Smooth muscle cell (in vitro differentiated cells): ENCODE measurements around the gene FOXC1. TPM values are rescaled to one million over a fixed set of nuclear protein-coding genes. Genes with fewer than 3 reads are reported as not detected.

Experiments used
- DNase-seq: peaks from one replicate; lab custom pipeline; 2025; ENCODE audit not compliant: unreplicated experiment; lab: John Stamatoyannopoulos, UW
- H2AFZ ChIP-seq: fragments of 200-600 bp; sonication (generic); 2 replicates; pipeline ENCODE4 v1.6.0; 2016; ENCODE audit warnings: antibody characterized with exemption, low read depth, mild to moderate bottlenecking
- H3F3A ChIP-seq: fragments of 200-600 bp; sonication (generic); 2 replicates; pipeline ENCODE4 v1.6.0; 2017; ENCODE audit warnings: antibody characterized with exemption, low read depth
- H3K27ac ChIP-seq: fragments of 200-600 bp; sonication (generic); 2 replicates; pipeline ENCODE4 v1.5.1; 2016; ENCODE audit warnings: low read depth, mild to moderate bottlenecking
- H3K27me3 ChIP-seq: fragments of 200-600 bp; sonication (generic); 2 replicates; pipeline ENCODE4 v1.6.1; 2016; ENCODE audit warnings: low read depth, mild to moderate bottlenecking
- H3K36me3 ChIP-seq: fragments of 200-600 bp; sonication (generic); 2 replicates; pipeline ENCODE4 v1.5.1; 2016; ENCODE audit warnings: low read depth
- H3K4me1 ChIP-seq: fragments of 200-600 bp; sonication (generic); 2 replicates; pipeline ENCODE4 v1.5.1; 2016; ENCODE audit warnings: low read depth
- H3K4me2 ChIP-seq: fragments of 200-600 bp; sonication (generic); 2 replicates; pipeline ENCODE4 v1.6.0; 2016; ENCODE audit warnings: mild to moderate bottlenecking
- H3K4me3 ChIP-seq: fragments of 200-600 bp; sonication (generic); 2 replicates; pipeline ENCODE4 v1.5.1; 2016; ENCODE audit warnings: mild to moderate bottlenecking
- H3K79me2 ChIP-seq: fragments of 200-600 bp; sonication (generic); 2 replicates; pipeline ENCODE4 v1.6.0; 2016; ENCODE audit warnings: low read depth, mild to moderate bottlenecking
- H3K9ac ChIP-seq: fragments of 200-600 bp; sonication (generic); 2 replicates; pipeline ENCODE4 v1.6.0; 2016; ENCODE audit warnings: low read depth
- H3K9me3 ChIP-seq: fragments of 200-600 bp; sonication (generic); replicated peaks from 2 replicates; pipeline ENCODE4 v1.5.1; 2016; ENCODE audit warnings: low read depth
- H4K20me1 ChIP-seq: fragments of 200-600 bp; sonication (generic); 2 replicates; pipeline ENCODE4 v1.6.0; 2016; ENCODE audit warnings: low read depth
- WGBS: methylation state at CpG from one replicate; pipeline ENCODE4 v1.1.7; 2016; ENCODE audit warnings: low lambda C conversion rate; 5-methylcytosine and 5-hydroxymethylcytosine counted together
- polyA plus RNA-seq: library from polyadenylated mRNA; unstranded; fragments of >200 nt; fragmentation: Nextera tagmentation; extraction: Ambion mirVana; gene quantifications from 2 replicates; pipeline ENCODE4 v1.2.1, GENCODE V29; 2016
- total RNA-seq: library from RNA; depleted of rRNA; stranded (reverse); fragments of >200 nt; gene quantifications from 2 replicates; pipeline ENCODE4 v1.2.3, GENCODE V29; 2014
- TF ChIP-seq, protein P1 (sequence below): fragments of 200-600 bp; sonication (generic); IDR thresholded peaks from 2 replicates; pipeline ENCODE4 v1.5.1; 2017; ENCODE audit warnings: borderline replicate concordance, mild to moderate bottlenecking, antibody characterized with exemption; ENCODE audit not compliant: insufficient read depth, poor library complexity, severe bottlenecking

Gene FOXC1
- total and polyA plus RNA-seq, 2 experiments from 2014 or later: 0.10 to 1.4 TPM

DNA sequence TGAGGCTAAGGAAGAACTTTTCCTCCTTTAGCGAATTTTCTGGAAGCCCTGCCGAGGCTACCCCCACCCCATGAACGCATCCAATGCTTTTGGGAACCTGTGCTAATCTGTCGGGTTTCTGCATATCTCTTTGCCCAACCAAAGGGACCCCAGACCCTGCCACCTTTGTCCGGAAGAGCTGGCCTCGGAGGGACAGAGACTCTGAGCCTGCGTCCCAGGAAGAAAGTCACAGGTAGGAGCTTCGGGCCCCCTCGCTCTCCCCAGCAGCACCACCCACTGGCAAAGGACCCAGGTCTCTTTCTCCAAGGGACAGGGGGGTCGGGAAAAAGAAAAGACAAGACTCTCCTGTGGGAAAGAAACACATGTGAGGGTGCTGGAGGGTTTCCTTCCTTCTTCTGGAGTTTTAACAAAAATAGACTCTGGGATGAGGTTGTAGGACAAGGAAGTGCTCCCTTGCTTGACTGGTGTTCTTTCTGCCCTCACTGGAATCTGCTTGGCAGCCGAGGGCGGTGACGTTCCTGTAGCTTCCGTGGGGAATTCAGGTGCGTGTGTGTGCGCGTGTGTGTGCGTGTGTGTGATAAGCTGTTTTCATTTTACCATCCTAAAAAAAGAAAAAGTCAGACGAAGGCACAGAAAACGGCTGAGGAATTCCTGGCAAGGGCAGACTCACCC lies 16.3 kb upstream of the FOXC1 start:
- Histone ChIP-seq H3K4me1 (peaks cover 11% of the 10 kb centered on the region), H4K20me1 (no peaks in the 10 kb centered on the region), H3K4me2 (no peak overlapping the region), H3K4me3 (no peak overlapping the region), H3K27ac (no peak overlapping the region), H3K27me3 (peaks cover 32% of the 10 kb centered on the region), H3K36me3 (no peaks in the 10 kb centered on the region), H2AFZ (no peak overlapping the region), H3K9ac (no peak overlapping the region), H3K9me3 (no peaks in the 10 kb centered on the region), H3F3A (no peaks in the 10 kb centered on the region), H3K79me2 (no peaks in the 10 kb centered on the region)
- TF ChIP-seq, protein P1, sequence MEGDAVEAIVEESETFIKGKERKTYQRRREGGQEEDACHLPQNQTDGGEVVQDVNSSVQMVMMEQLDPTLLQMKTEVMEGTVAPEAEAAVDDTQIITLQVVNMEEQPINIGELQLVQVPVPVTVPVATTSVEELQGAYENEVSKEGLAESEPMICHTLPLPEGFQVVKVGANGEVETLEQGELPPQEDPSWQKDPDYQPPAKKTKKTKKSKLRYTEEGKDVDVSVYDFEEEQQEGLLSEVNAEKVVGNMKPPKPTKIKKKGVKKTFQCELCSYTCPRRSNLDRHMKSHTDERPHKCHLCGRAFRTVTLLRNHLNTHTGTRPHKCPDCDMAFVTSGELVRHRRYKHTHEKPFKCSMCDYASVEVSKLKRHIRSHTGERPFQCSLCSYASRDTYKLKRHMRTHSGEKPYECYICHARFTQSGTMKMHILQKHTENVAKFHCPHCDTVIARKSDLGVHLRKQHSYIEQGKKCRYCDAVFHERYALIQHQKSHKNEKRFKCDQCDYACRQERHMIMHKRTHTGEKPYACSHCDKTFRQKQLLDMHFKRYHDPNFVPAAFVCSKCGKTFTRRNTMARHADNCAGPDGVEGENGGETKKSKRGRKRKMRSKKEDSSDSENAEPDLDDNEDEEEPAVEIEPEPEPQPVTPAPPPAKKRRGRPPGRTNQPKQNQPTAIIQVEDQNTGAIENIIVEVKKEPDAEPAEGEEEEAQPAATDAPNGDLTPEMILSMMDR: no peak
- 90% methylated on average over 20 of the region's 20 CpGs for WGBS
- no peak for DNase-seq

- TF ChIP-seq, protein P1: no peak
- no peaks in the 10 kb centered on the region for H4K20me1 ChIP-seq
- H3F3A ChIP-seq: no peaks in the 10 kb centered on the region
- no peak overlapping the region for H3K4me3 ChIP-seq
- H3K27me3 ChIP-seq: peaks cover 37% of the 10 kb centered on the region
- no peak overlapping the region for H2AFZ ChIP-seq
- DNase-seq: no peak
- H3K27ac ChIP-seq: no peak overlapping the region
- H3K9ac ChIP-seq: no peak overlapping the region
- no peaks in the 10 kb centered on the region for H3K36me3 ChIP-seq
- WGBS: 87% methylated on average over 22 of the region's 22 CpGs
- peaks cover 11% of the 10 kb centered on the region for H3K4me1 ChIP-seq
- no peaks in the 10 kb centered on the region for H3K9me3 ChIP-seq
- no peak overlapping the region for H3K4me2 ChIP-seq
- H3K79me2 ChIP-seq: no peaks in the 10 kb centered on the region
These were observed 15.8 kb upstream of the FOXC1 start for GRCh38 chr6:1593958-1594314.

GRCh38 chr6:1594445-1595200 lies 15.1 kb upstream of the FOXC1 start:
- peaks cover 11% of the 10 kb centered on the region for H3K4me1 ChIP-seq
- no peak for DNase-seq
- H3K4me3 ChIP-seq: no peak overlapping the region
- no peaks in the 10 kb centered on the region for H3K79me2 ChIP-seq
- H3K27ac ChIP-seq: no peak overlapping the region
- H3K9ac ChIP-seq: no peak overlapping the region
- H4K20me1 ChIP-seq: no peaks in the 10 kb centered on the region
- H3K4me2 ChIP-seq: no peak overlapping the region
- H3K9me3 ChIP-seq: no peaks in the 10 kb centered on the region
- H2AFZ ChIP-seq: no peak overlapping the region
- H3K36me3 ChIP-seq: no peaks in the 10 kb centered on the region
- TF ChIP-seq, protein P1: no peak
- H3F3A ChIP-seq: no peaks in the 10 kb centered on the region
- peaks cover 43% of the 10 kb centered on the region for H3K27me3 ChIP-seq
- 94% methylated on average over 32 of the region's 33 CpGs for WGBS
